Measurements from ENCODE around the gene CDON. TPM values are rescaled to one million over a fixed set of nuclear protein-coding genes. Genes with fewer than 3 reads are reported as not detected.

Gene CDON
- total and polyA plus RNA-seq, 2 donors from 2014 or later: 0.45 to 4.0 TPM

DNA sequence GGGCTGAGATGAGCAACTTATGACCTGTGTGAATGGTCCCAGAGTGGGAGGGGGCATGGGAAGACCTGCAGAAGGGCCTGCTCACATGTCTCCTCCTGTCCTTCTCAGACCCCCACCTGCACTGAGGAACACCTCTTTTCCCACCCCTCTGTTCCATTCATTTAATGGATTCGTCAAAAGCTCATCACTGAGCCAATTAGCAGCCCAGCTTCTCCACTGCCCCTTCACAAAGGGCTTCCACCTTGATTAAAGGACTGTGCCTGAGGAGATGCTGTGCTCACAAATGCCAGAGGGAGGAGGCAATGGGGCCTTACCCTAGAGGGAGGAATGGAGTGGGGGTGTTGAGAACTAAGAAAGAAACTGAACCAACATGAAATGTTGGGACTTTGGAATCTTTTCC, 14.0 kb upstream of the CDON start:
- no peaks in the 10 kb centered on the region for H3K27me3 ChIP-seq (ENCODE audit: control insufficient read depth, insufficient read depth, low read length)
- H3K4me1 ChIP-seq (ENCODE audit: control insufficient read depth in 2 of 3, insufficient read depth in 2 of 3, low read depth in 1 of 3, low read length in 3 of 3): peaks cover 0 to 6% (median 0%) of the 10 kb centered on the region in 3 donors
- no peak overlapping the region for H3K4me3 ChIP-seq (ENCODE audit: low read length in 3 of 3)
- FAIRE-seq (no peak), DNase-seq (no peak)
- H3K9ac ChIP-seq (ENCODE audit: low read length in 3 of 3): no peak overlapping the region
- TF ChIP-seq, protein P1, sequence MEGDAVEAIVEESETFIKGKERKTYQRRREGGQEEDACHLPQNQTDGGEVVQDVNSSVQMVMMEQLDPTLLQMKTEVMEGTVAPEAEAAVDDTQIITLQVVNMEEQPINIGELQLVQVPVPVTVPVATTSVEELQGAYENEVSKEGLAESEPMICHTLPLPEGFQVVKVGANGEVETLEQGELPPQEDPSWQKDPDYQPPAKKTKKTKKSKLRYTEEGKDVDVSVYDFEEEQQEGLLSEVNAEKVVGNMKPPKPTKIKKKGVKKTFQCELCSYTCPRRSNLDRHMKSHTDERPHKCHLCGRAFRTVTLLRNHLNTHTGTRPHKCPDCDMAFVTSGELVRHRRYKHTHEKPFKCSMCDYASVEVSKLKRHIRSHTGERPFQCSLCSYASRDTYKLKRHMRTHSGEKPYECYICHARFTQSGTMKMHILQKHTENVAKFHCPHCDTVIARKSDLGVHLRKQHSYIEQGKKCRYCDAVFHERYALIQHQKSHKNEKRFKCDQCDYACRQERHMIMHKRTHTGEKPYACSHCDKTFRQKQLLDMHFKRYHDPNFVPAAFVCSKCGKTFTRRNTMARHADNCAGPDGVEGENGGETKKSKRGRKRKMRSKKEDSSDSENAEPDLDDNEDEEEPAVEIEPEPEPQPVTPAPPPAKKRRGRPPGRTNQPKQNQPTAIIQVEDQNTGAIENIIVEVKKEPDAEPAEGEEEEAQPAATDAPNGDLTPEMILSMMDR (IDR thresholded peaks at IDR 0.05; ENCODE audit: borderline replicate concordance, extremely low read depth, insufficient read depth): no peak
- H3K9me3 ChIP-seq (ENCODE audit: control insufficient read depth in 2 of 3, insufficient read depth in 1 of 3, low read length in 3 of 3): no peaks in the 10 kb centered on the region
- intact Hi-C loops (cut with DNase I): no loop called here
- H3K27ac ChIP-seq (ENCODE audit: low read depth in 2 of 2, low read length in 2 of 2): no peak overlapping the region
- H3K36me3 ChIP-seq (ENCODE audit: control insufficient read depth in 2 of 3, insufficient read depth in 3 of 3, low read length in 3 of 3): no peaks in the 10 kb centered on the region

DNA sequence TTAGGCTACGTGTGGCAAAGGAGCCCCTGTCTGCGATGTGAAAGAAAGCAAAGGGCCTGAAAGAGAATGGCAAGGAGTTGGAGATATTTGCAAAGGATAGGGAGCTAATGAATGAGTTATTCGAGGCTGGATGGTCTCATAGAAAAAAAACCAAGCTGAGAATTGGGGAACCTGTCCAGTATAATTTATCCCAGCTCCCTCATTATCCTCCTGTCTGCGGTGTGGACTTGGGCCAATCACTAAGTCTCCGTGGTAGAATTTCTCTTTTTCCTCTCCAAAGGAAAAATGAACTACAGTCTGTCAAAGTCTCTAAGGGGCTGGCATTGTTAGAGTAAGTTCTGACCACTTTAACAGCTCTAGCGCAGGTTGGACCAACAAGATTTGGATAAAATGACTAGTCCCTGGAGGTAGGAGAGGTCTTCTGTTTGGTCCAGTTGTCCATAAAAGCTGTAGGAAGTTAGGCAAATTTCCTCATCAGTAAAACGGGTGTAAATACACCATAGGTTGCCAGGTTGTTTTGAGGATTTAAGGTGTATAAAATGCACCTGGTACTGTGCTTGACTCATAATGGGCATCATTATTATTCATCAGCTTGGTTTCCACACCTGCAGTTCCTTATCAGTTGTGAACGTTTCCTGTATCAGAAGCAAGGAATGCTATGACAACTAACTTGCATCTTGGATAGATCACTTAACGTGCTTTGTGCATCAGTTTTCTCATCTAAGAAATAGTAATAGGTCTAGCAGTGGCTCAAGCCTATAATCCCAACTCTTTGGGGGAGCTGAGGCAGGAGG, 10.3 kb upstream of the CDON start:
- Histone ChIP-seq H3K27me3 (ENCODE audit: control insufficient read depth, insufficient read depth, low read length) (no peaks in the 10 kb centered on the region), H3K9ac (ENCODE audit: low read length in 3 of 3) (no peak overlapping the region), H3K27ac (ENCODE audit: low read depth in 2 of 2, low read length in 2 of 2) (no peak overlapping the region), H3K9me3 (ENCODE audit: control insufficient read depth in 2 of 3, insufficient read depth in 1 of 3, low read length in 3 of 3) (no peaks in the 10 kb centered on the region), H3K4me3 (ENCODE audit: low read length in 3 of 3) (no peak overlapping the region), H3K36me3 (ENCODE audit: control insufficient read depth in 2 of 3, insufficient read depth in 3 of 3, low read length in 3 of 3) (no peaks in the 10 kb centered on the region), H3K4me1 (ENCODE audit: control insufficient read depth in 2 of 3, insufficient read depth in 2 of 3, low read depth in 1 of 3, low read length in 3 of 3) (no peaks in the 10 kb centered on the region)
- TF ChIP-seq, protein P1 (IDR thresholded peaks at IDR 0.05; ENCODE audit: borderline replicate concordance, extremely low read depth, insufficient read depth): no peak
- intact Hi-C loops (cut with DNase I): no loop called here
- FAIRE-seq (no peak), DNase-seq (no peak)

DNA sequence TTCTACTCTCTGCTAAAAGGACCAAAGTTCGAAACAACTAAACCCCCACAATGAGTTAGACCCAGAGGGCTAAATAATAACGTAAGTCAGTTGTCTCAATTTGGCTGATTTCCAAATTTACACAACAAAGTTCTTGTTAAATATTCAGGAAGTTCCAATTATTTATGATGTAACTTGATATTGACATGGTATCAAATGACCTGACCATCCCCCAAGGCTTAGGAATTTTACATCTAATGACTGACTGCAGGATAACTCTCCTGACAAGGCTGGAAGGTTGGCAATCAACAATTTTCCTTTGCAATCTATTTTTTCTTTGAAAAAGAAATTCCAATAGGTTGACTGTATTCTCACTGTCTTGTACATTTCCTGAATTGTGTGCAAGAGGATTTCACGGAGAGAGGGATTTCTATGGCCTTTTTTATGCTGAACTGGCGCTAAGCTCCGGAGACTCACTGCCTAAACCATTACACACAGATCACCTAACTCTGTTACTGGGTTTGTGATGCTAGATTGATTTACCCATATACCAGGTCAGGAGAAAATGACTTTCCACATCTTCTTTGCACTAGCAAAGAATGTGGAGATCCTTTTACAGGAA, 9.6 kb upstream of the CDON start:
- H3K4me1 ChIP-seq (ENCODE audit: control insufficient read depth in 2 of 3, insufficient read depth in 2 of 3, low read depth in 1 of 3, low read length in 3 of 3): no peaks in the 10 kb centered on the region
- no peak for FAIRE-seq
- intact Hi-C loops (cut with DNase I): no loop called here
- H3K27ac ChIP-seq (ENCODE audit: low read depth in 2 of 2, low read length in 2 of 2): no peak overlapping the region
- peak in 2 of 5 donors; percentile 76 to 88 for DNase-seq
- H3K27me3 ChIP-seq (ENCODE audit: control insufficient read depth, insufficient read depth, low read length): no peaks in the 10 kb centered on the region
- TF ChIP-seq, protein P1 (IDR thresholded peaks at IDR 0.05; ENCODE audit: borderline replicate concordance, extremely low read depth, insufficient read depth): no peak
- no peak overlapping the region for H3K9ac ChIP-seq (ENCODE audit: low read length in 3 of 3)
- H3K36me3 ChIP-seq (ENCODE audit: control insufficient read depth in 2 of 3, insufficient read depth in 3 of 3, low read length in 3 of 3): no peaks in the 10 kb centered on the region
- no peaks in the 10 kb centered on the region for H3K9me3 ChIP-seq (ENCODE audit: control insufficient read depth in 2 of 3, insufficient read depth in 1 of 3, low read length in 3 of 3)
- H3K4me3 ChIP-seq (ENCODE audit: low read length in 3 of 3): no peak overlapping the region
